ENCODE measurements around the gene SLITRK2.

SLITRK2 gene

GRCh38 chrX:145853181-145853580 lies 35.6 kb downstream of the SLITRK2 start:
- DNase-seq: no peak
- Histone ChIP-seq H3K27ac (ENCODE audit: insufficient read depth, low read length, poor library complexity, severe bottlenecking) (no peak overlapping the region), H3K4me1 (ENCODE audit: control insufficient read depth, insufficient read depth, low read length, poor library complexity, severe bottlenecking) (no peaks in the 10 kb centered on the region), H3K9me3 (ENCODE audit: control insufficient read depth, low read length) (no peaks in the 10 kb centered on the region), H3K36me3 (ENCODE audit: control insufficient read depth, insufficient read depth, low read length) (no peaks in the 10 kb centered on the region), H3K27me3 (replicated peaks; ENCODE audit: control insufficient read depth, insufficient read depth, low read length, poor library complexity, severe bottlenecking) (no peaks in the 10 kb centered on the region), H3K4me3 (ENCODE audit: insufficient read depth, low read depth, low read length, poor library complexity, severe bottlenecking) (no peak overlapping the region)

GRCh38 chrX:145856181-145856580 lies 38.6 kb downstream of the SLITRK2 start:
- no peak overlapping the region for H3K27ac ChIP-seq (ENCODE audit: insufficient read depth, low read length, poor library complexity, severe bottlenecking)
- no peak for DNase-seq
- H3K4me3 ChIP-seq (ENCODE audit: insufficient read depth, low read depth, low read length, poor library complexity, severe bottlenecking): no peak overlapping the region
- H3K36me3 ChIP-seq (ENCODE audit: control insufficient read depth, insufficient read depth, low read length): no peaks in the 10 kb centered on the region
- no peaks in the 10 kb centered on the region for H3K9me3 ChIP-seq (ENCODE audit: control insufficient read depth, low read length)
- H3K4me1 ChIP-seq (ENCODE audit: control insufficient read depth, insufficient read depth, low read length, poor library complexity, severe bottlenecking): no peaks in the 10 kb centered on the region
- H3K27me3 ChIP-seq (replicated peaks; ENCODE audit: control insufficient read depth, insufficient read depth, low read length, poor library complexity, severe bottlenecking): no peaks in the 10 kb centered on the region

- no peaks in the 10 kb centered on the region for H3K27me3 ChIP-seq (replicated peaks; ENCODE audit: control insufficient read depth, insufficient read depth, low read length, poor library complexity, severe bottlenecking)
- no peak overlapping the region for H3K4me3 ChIP-seq (ENCODE audit: insufficient read depth, low read depth, low read length, poor library complexity, severe bottlenecking)
- H3K36me3 ChIP-seq (ENCODE audit: control insufficient read depth, insufficient read depth, low read length): no peaks in the 10 kb centered on the region
- H3K27ac ChIP-seq (ENCODE audit: insufficient read depth, low read length, poor library complexity, severe bottlenecking): no peak overlapping the region
- H3K9me3 ChIP-seq (ENCODE audit: control insufficient read depth, low read length): no peaks in the 10 kb centered on the region
- no peak for DNase-seq
- H3K4me1 ChIP-seq (ENCODE audit: control insufficient read depth, insufficient read depth, low read length, poor library complexity, severe bottlenecking): no peaks in the 10 kb centered on the region
Observed at GRCh38 chrX:145861818-145862217, 44.2 kb downstream of the SLITRK2 start.

- no peaks in the 10 kb centered on the region for H3K36me3 ChIP-seq (ENCODE audit: control insufficient read depth, insufficient read depth, low read length)
Observed at GRCh38 chrX:145865082-145865481, 47.5 kb downstream of the SLITRK2 start.

More at GRCh38 chrX:145865082-145865481, 47.5 kb downstream of the SLITRK2 start:
- no peaks in the 10 kb centered on the region for H3K4me1 ChIP-seq (ENCODE audit: control insufficient read depth, insufficient read depth, low read length, poor library complexity, severe bottlenecking)
- DNase-seq: no peak
- no peak overlapping the region for H3K4me3 ChIP-seq (ENCODE audit: insufficient read depth, low read depth, low read length, poor library complexity, severe bottlenecking)
- no peaks in the 10 kb centered on the region for H3K9me3 ChIP-seq (ENCODE audit: control insufficient read depth, low read length)
- no peaks in the 10 kb centered on the region for H3K27me3 ChIP-seq (replicated peaks; ENCODE audit: control insufficient read depth, insufficient read depth, low read length, poor library complexity, severe bottlenecking)
- H3K27ac ChIP-seq (ENCODE audit: insufficient read depth, low read length, poor library complexity, severe bottlenecking): no peak overlapping the region

All from effector memory CD4-positive, alpha-beta T cell (primary cell).